HG03175 (cell line): ENCODE data around the gene CDK9.
"Not testable (repeated sequence)": the region's sequence is repeated elsewhere in the genome, so short reads cannot be mapped to it uniquely, and the experiment has no call there.

Experiments
- ATAC-seq: cut with Tn5 transposase; IDR thresholded peaks from one replicate; pipeline ENCODE4 v1.9.1; 2021; ENCODE audit warnings: mild to moderate bottlenecking, moderate library complexity; ENCODE audit not compliant: unreplicated experiment

The CDK9 gene

GRCh38 chr9:127785933-127786772, at the start of gene CDK9:
TSS of gene CDK9 (plus strand) at chr9:127786034. CDS start at chr9:127786149, 115 bp downstream.
- ATAC-seq: peak; percentile 61

DNA sequence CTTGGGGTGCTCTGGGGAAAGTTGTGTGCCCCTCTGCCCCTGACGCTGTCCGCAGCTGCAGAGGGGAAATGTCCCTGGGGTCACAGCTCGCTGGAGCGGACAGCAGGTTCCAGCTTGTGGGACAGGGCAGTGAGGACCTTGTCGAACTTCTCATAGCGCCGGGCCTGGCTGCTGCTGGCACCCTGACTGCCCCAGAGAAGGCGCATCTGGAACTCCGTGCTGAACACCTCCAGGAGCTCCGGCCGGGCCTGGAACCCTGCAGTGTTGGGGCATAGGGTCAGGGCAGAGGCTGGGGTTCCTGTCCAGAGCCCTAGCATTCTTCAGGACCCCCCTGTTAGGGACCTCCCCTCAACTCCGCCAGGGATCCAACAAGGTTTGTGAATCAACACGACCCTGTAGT, 47.2 kb upstream of the CDK9 start:
- no peak for ATAC-seq

GRCh38 chr9:127739614-127740330, 46.1 kb upstream of the CDK9 start:
- no peak for ATAC-seq

DNA sequence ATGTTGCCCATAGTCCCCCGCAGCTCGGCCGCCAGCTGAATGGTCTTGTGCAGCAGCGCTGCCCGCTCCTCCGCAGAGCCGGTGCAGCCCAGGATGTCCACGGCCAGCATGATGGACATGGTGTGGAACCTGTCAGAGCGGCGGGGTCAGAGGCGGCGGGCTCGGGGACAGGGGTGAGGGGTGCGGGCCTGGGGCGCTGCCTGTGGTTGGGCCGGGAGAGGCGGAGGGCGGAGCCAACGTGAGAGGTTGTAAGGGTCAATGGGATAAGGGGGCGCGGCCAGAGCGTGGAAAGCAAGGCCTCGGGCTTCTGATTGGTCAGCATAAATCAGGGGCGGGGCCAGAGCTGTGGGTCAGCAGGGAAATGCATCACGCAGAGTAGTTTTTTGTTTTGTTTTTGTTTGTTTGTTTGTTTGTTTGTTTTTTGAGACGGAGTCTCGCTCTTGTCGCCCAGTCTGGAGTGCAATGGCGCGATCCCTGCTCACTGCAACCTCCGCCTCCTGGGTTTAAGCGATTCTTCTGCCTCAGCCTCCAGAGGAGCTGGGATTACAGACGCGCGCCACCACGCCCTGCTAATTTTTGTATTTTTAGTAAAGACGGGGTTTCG, 43.9 kb upstream of the CDK9 start:
- no peak for ATAC-seq

- no peak for ATAC-seq
Measured at GRCh38 chr9:127742435-127743088, 43.3 kb upstream of the CDK9 start.

DNA sequence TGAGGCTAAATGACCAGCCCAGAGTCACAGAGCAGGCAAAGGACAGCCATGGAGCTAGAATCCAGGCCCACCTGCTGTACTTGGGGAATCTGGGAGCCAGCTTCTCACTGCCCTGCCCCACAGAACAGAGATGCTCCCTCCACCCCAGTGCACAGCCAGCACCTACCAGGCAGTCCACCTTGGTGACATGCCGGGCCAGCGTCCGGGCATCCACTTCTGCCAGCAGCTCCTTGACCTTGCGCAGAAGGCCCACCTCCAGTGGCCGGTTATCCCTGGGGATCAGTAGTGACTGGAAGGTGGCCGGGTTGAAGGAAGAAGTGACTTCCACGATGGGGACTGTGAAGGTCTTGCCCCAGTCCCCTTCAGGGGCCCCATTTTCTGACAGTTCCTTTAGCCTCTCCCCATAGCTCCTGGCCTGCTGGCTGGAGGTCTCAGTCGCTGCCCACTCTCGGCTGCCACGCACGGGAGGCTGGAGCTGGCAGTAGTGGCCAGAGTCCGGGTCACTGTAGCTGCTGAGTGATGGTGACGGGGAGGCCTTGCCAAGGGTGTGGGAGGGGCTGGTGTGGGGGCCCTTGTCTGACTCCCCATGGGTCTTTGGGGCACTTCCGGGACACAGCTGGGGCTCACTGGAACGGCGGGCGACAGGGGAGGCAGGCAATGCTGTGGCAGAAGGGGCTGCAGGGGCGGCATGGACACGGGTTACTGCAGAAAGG, 41.3 kb upstream of the CDK9 start:
- ATAC-seq: no peak

- ATAC-seq: no peak
Measured at GRCh38 chr9:127746959-127747569, 38.8 kb upstream of the CDK9 start.

GRCh38 chr9:127749090-127749787, 36.6 kb upstream of the CDK9 start:
- no peak for ATAC-seq

- no peak for ATAC-seq
Measured at GRCh38 chr9:127751269-127752054, 34.4 kb upstream of the CDK9 start.

GRCh38 chr9:127753148-127753547, 32.7 kb upstream of the CDK9 start:
- ATAC-seq: no peak

DNA sequence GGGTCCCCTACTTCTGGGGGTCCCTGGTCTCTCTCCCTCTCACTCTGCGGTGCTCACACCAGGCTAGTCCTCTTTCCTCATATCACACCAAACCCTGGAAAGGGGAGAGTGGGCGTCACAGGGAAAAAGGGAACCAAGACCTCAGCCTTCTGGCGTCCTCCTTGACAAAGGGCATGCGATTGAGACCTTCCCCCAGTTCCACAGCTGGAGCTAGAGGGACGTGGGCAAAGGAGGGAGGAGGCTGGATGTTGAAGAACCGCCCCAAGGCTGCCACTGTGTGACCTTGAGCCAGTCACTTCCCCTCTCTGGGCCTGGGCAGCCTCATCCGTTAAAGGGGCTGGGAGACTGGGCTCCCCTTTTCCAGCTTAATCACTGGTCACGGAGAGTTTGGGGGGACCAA, 32.2 kb upstream of the CDK9 start:
- no peak for ATAC-seq

- ATAC-seq: no peak
Measured at GRCh38 chr9:127754099-127755060, 31.5 kb upstream of the CDK9 start.

DNA sequence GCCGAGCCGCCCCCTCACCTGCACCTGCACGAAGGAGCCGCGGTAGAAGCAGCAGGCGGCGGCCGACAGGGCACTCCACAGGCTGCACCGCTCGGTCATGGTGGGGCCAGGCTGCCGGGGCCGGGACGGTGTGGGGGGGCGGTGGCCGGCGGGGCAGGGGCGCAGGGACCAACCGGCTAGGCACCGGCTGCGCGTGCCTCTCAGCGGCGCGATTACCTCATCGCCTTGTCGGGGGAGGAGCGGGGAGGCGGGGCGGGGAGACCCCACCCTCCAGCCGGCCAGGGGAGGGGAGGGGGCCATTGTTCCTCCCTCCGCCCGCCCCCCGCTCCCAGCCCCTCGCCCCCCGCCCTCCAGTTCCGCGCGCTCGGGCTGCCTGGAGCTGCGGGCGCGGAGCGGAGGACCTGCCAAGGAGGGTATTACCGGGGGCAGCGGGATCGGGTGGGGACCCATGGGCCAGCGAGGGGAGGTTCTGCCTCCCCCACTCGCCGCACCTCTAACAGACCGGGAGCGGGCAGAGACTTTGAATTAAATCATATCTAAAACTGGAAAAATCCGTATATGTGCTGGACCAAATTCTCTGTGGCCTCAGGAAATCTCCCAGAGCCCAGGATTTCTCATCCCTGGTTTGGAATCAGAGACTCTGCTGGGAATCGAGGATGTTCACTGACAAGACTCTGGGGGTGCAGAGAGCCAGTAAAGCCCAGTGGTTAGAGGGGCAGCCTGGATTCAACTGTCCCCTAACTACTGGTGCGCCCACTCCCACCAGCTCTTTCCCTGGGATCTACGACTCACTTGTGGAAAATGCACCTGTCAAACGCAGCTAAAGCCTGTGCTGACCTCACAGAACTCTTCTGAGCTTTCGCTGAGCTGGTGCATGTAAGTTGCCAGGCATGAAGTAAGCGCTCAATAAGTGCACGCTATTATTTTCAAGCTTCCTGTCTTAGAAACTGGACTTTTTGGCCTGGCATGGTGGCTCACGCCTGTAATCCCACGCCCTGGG, 30.5 kb upstream of the CDK9 start:
- ATAC-seq: no peak

DNA sequence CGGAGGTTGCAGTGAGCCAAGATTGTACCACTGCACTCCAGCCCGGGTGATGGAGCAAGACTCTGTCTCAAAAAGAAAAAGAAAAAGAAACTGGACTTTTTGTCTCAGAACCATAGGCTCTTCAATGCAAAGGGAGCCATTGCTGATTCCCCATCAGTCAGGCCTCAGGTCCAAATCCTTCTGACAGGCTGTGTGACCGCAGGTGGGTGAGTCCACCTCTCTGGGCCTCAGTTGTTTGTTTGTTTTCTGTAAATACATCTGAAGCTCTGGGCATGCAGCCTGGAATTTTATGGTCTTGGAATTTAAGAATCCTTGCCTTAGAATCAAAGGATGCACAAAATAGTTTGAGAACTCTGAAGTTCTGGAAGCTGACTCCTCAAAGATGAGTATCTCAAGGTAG, 29.6 kb upstream of the CDK9 start:
- ATAC-seq: no peak

- ATAC-seq: not testable (repeated sequence)
Measured at GRCh38 chr9:127756776-127757175, 29.1 kb upstream of the CDK9 start.

DNA sequence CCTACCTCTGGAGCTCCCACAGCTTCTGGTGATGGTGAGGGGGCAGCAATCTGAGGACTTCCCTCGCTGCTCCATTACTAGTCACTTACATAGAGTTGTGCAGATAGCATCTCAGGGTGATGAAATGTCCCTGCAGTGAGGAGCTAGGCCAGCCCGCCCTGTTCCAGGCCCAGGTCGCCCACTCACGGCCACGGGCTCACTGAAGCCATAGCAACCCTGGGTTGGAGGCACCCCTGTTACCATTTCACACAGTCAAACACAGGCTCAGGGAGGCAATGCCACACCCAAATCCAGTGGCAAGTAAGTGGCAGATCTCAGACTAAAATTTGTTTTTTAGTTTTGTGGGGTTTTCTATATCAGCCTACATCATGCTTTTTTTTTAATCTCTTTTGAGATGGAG, 27.0 kb upstream of the CDK9 start:
- no peak for ATAC-seq

- ATAC-seq: no peak
Measured at GRCh38 chr9:127761061-127761460, 24.8 kb upstream of the CDK9 start.
